Natural killer cell (primary cell): ENCODE measurements around the gene RRAS. TPM values are rescaled to one million over a fixed set of nuclear protein-coding genes. Genes with fewer than 3 reads are reported as not detected.

Source experiments
- ATAC-seq, 3 donors: fragments of 150-1000 bp in 2 of 3; fragments of 200-7000 bp in 1 of 3; cut with Tn5 transposase; 1 replicate in 1 of 3; 2 replicates in 2 of 3; pipeline ENCODE4 v1.10.0; 2021; ENCODE audit warnings: mild to moderate bottlenecking in 2 of 3, moderate library complexity in 2 of 3
- DNase-seq, 2 donors: peaks; one replicate each; pipeline versions ENCODE4 v3.0.0 to v3.0.0-alpha.2; 2013 to 2021; ENCODE audit warnings: mixed read lengths in 1 of 2
- H3K27ac ChIP-seq: one replicate; pipeline ENCODE4 v1.5.1; 2013; ENCODE audit warnings: mild to moderate bottlenecking, low read length
- H3K27me3 ChIP-seq: one replicate; pipeline ENCODE4 v1.6.1; 2013; ENCODE audit warnings: low read length; ENCODE audit not compliant: control insufficient read depth, insufficient read depth
- H3K36me3 ChIP-seq: one replicate; pipeline ENCODE4 v1.6.1; 2013; ENCODE audit warnings: low read length; ENCODE audit not compliant: control insufficient read depth, insufficient read depth
- H3K4me1 ChIP-seq: one replicate; pipeline ENCODE4 v1.6.1; 2013; ENCODE audit warnings: low read length; ENCODE audit not compliant: control insufficient read depth, insufficient read depth
- H3K4me3 ChIP-seq: one replicate; pipeline ENCODE4 v1.5.1; 2013; ENCODE audit warnings: low read length
- H3K9me3 ChIP-seq: one replicate; pipeline ENCODE4 v1.6.1; 2013; ENCODE audit warnings: low read length; ENCODE audit not compliant: control insufficient read depth, insufficient read depth
- H3K27ac Mint-ChIP-seq, 2 donors: one replicate each; pipeline ENCODE4 v1.8.0; 2022; ENCODE audit warnings: mild to moderate bottlenecking in 2 of 2, mixed read lengths in 2 of 2, moderate library complexity in 1 of 2
- H3K27me3 Mint-ChIP-seq, 2 donors: one replicate each; pipeline ENCODE4 v1.8.0; 2022; ENCODE audit warnings: low read depth in 2 of 2, mixed read lengths in 2 of 2
- H3K36me3 Mint-ChIP-seq: one replicate; pipeline ENCODE4 v1.8.0; 2022; ENCODE audit warnings: mixed read lengths
- H3K4me1 Mint-ChIP-seq, 2 donors: one replicate each; pipeline ENCODE4 v1.8.0; 2022; ENCODE audit warnings: mixed read lengths in 2 of 2
- H3K4me3 Mint-ChIP-seq: one replicate; pipeline ENCODE4 v1.8.0; 2022; ENCODE audit warnings: mild to moderate bottlenecking, moderate library complexity, mixed read lengths
- H3K9me3 Mint-ChIP-seq, 2 donors: one replicate each; pipeline ENCODE4 v1.8.0; 2022; ENCODE audit warnings: mixed read lengths in 2 of 2
- CTCF ChIP-seq: fragments of 200-600 bp; IDR thresholded peaks from one replicate; pipeline ENCODE4 v1.8.0; 2022; ENCODE audit warnings: antibody characterized with exemption
- WGBS: methylation state at CpG from one replicate; pipeline ENCODE4 v1.1.7; 2013; ENCODE audit warnings: missing lambda C conversion rate; ENCODE audit not compliant: insufficient coverage; 5-methylcytosine and 5-hydroxymethylcytosine counted together
- intact Hi-C: fragments of 100-400 bp; cut with micrococcal nuclease; formaldehyde crosslinking; loops from one replicate; pipeline ENCODE4 v1.14.2; 2022
- total RNA-seq, 4 donors: library from RNA; stranded (reverse); fragments of 120-200 nt in 1 of 4; gene quantifications; one replicate each; pipeline versions ENCODE4 v1.2.3 to v1.2.4, GENCODE V29; 2013 to 2022

RRAS gene
- total RNA-seq, 3 donors from 2014 or later (not counting 1 experiment from before 2014, with no cell fraction given): 2.0 to 7.7 (median 5.9) TPM

DNA sequence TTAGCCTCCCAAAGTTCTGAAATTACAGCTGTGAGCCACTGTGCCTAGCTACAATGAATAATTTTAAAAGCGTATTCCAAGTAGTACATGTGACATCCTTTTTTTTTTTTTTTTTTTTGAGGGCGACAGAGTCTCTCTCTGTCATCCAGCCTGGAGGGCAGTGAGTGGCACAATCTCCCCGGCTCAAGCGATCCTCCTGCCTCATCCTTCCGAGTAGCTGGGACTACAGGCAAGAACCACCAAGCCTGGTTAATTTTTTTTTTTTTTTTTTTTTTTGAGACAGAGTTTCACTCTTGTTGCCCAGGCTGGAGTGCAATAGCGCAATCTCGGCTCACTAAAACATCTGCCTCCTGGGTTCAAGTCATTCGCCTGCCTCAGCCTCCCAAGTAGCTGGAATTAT is 52.7 kb downstream of the RRAS start:
- no peak overlapping the region for H3K27ac ChIP-seq
- no peak for TF ChIP-seq CTCF
- intact Hi-C loops: no loop called here
- Mint-ChIP-seq H3K36me3 (no peaks in the 10 kb centered on the region), H3K4me3 (no peak overlapping the region), H3K4me1 (peaks cover 9 to 14% of the 10 kb centered on the region in 2 donors), H3K27me3 (no peaks in the 10 kb centered on the region), H3K9me3 (no peaks in the 10 kb centered on the region), H3K27ac (no peak overlapping the region)
- no peaks in the 10 kb centered on the region for H3K9me3 ChIP-seq
- H3K4me3 ChIP-seq: no peak overlapping the region
- ATAC-seq: no peak
- DNase-seq: no peak
- H3K36me3 ChIP-seq: no peaks in the 10 kb centered on the region
- peaks cover 12% of the 10 kb centered on the region for H3K4me1 ChIP-seq
- no peaks in the 10 kb centered on the region for H3K27me3 ChIP-seq
- 85% methylated on average over 8 of the region's 8 CpGs for WGBS

Other genes with a start within 250 kb of the RRAS start
- gene PTH2, start 216.7 kb downstream of the RRAS start, total RNA-seq: not detected
- gene GFY, start 214.8 kb downstream of the RRAS start, total RNA-seq: not detected
- not detected for gene SLC17A7, start 198.6 kb downstream of the RRAS start, total RNA-seq
- gene PIH1D1, start 188.3 kb downstream of the RRAS start, total RNA-seq: 100 to 1,000 TPM; 112 to 149 (median 138) TPM
- gene ALDH16A1, start 186.9 kb downstream of the RRAS start, total RNA-seq: 10 to 100 TPM; 39.9 to 43.2 (median 41.4) TPM
- gene FLT3LG, start 165.9 kb downstream of the RRAS start, total RNA-seq: 10 to 100 TPM; 44.7 to 65.7 (median 64.8) TPM
- gene RPL13A, start 152.5 kb downstream of the RRAS start, total RNA-seq: 1,000 to 10,000 TPM; 1,881 to 2,284 (median 2,283) TPM
- gene RPS11, start 143.7 kb downstream of the RRAS start, total RNA-seq: 1,000 to 10,000 TPM; 1,427 to 1,714 (median 1,549) TPM
- 10 to 100 TPM; 13.5 to 39.2 (median 19.9) TPM for gene FCGRT, start 127.5 kb downstream of the RRAS start, total RNA-seq
- 1 to 10 TPM; 2.4 to 4.7 (median 3.0) TPM for gene RCN3, start 112.1 kb downstream of the RRAS start, total RNA-seq
- gene NOSIP, start 59.6 kb downstream of the RRAS start, total RNA-seq: 10 to 100 TPM; 46.7 to 63.6 (median 59.8) TPM
- gene PRRG2, start 58.8 kb downstream of the RRAS start, total RNA-seq: under 1 TPM in 2 of 3 donors, not detected in 1; 0.39 to 0.56 TPM
- 10 to 100 TPM; 51.1 to 62.1 (median 56.0) TPM for gene PRR12, start 49.0 kb downstream of the RRAS start, total RNA-seq
- gene SCAF1, start 2.1 kb upstream of the RRAS start, total RNA-seq: 10 to 100 TPM; 38.9 to 46.2 (median 44.9) TPM
- gene IRF3, start 25.7 kb upstream of the RRAS start, total RNA-seq: 100 to 1,000 TPM; 176 to 184 (median 179) TPM
- gene BCL2L12, start 25.8 kb upstream of the RRAS start, total RNA-seq: 10 to 100 TPM; 15.6 to 34.6 (median 22.3) TPM
- 10 to 100 TPM; 77.0 to 92.5 (median 78.2) TPM for gene PRMT1, start 37.1 kb upstream of the RRAS start, total RNA-seq
- gene ADM5, start 49.5 kb upstream of the RRAS start, total RNA-seq: 1 to 10 TPM; 2.3 to 2.9 (median 2.4) TPM
- gene CPT1C, start 51.0 kb upstream of the RRAS start, total RNA-seq: under 1 TPM; 0.34 to 0.78 (median 0.73) TPM
- gene TSKS, start 123.2 kb upstream of the RRAS start, total RNA-seq: 1 to 10 TPM in 2 of 3 donors, under 1 TPM in 1; 0.35 to 2.4 (median 1.7) TPM
- 100 to 1,000 TPM; 137 to 163 (median 161) TPM for gene AP2A1, start 126.9 kb upstream of the RRAS start, total RNA-seq
- gene FUZ, start 173.1 kb upstream of the RRAS start, total RNA-seq: 10 to 100 TPM; 17.7 to 33.1 (median 20.6) TPM
- 100 to 1,000 TPM in 1 of 3 donors, 10 to 100 TPM in 2; 64.2 to 132 (median 69.5) TPM for gene MED25, start 178.1 kb upstream of the RRAS start, total RNA-seq
- gene PTOV1, start 211.0 kb upstream of the RRAS start, total RNA-seq: 100 to 1,000 TPM; 116 to 132 (median 128) TPM
- gene PNKP, start 227.4 kb upstream of the RRAS start, total RNA-seq: 100 to 1,000 TPM; 228 to 253 (median 243) TPM
- 10 to 100 TPM; 12.8 to 17.8 (median 16.1) TPM for gene AKT1S1, start 237.2 kb upstream of the RRAS start, total RNA-seq
- 10 to 100 TPM; 45.8 to 59.7 (median 54.4) TPM for gene TBC1D17, start 237.6 kb upstream of the RRAS start, total RNA-seq